Activated T-helper 1 cell treated with anti-CD3 and anti-CD28 coated beads, Interleukin-2, amount 50 U/mL, for 16 hours (primary cell): ENCODE results near the gene ARHGAP1.
"Not testable (repeated sequence)": the region's sequence is repeated elsewhere in the genome, so short reads cannot be mapped to it uniquely, and the experiment has no call there.

Source experiments
- DNase-seq, 2 donors: peaks; one replicate each; pipeline ENCODE4 v3.0.0-alpha.2; 2020; ENCODE audit warnings: low read depth in 1 of 2, low spot score in 1 of 2

ARHGAP1 gene

GRCh38 chr11:46724088-46724487, 23.7 kb upstream of the ARHGAP1 start:
- DNase-seq = no peak

DNA sequence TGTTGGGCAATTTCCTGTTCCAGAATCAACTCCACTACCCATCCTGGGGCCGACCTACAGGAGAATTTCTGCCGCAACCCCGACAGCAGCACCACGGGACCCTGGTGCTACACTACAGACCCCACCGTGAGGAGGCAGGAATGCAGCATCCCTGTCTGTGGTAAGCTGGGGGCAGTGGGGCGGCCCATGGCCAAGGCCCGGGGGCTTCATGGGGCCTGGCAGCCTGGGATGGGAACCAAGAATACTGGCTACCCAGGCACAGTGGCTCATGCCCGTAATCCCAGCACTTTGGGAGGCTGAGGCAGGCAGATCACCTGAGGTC, 22.9 kb upstream of the ARHGAP1 start:
- DNase-seq = no peak

DNA sequence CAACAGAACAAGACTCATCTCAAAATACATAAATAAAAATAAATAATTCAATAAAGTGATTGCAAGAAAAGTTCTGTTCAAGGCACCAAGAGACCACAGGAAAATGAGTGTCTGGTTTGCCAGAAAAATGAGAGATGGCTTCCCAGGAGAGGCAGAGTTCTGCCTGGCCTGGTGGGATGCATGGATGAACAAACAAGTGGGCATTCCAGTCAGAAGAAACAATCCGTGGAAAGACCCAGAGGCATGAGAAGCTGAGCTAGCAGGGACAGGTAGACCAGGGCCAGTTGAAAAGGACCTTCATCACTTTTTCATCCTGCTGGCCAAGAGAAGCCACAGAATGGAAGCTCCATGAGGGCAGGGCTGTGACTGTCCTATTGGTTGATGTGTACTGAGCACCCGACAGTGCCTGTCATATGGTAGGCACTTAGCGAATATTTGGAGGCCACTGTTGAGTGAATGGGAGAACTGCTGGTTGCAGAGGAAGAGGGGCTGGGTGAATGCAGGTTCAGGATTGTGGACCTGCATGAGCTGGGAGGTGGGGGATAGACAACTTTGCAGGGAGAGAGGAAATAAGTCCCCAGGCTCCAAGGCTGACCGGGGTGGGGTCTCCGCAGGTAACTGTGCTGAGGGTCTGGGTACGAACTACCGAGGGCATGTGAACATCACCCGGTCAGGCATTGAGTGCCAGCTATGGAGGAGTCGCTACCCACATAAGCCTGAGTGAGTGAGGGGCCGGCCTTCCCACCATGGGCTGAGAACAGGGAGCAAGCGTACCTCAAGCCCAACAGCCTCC, 22.3 kb upstream of the ARHGAP1 start:
- DNase-seq = no peak

DNA sequence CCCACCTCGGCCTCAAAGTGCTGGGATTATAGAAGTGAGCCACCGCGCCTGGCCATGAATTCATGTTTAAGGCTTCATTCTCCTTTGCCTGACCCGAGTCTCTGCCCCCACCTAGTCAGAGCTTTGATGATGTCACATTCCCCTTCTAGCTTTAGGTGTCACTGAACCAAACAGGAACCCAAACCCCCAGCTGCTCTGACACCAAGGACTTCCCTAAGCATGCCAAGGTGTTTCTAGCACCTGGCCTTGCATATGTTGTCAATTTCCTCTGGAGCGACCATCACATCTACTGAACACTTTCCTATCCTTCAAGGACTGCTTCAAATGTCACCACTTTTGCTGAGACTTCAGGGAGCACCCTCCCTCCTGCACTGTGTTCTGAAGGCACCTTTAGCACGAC, 20.9 kb upstream of the ARHGAP1 start:
- no peak for DNase-seq

- DNase-seq = no peak
Measured at GRCh38 chr11:46719543-46720218, 19.3 kb upstream of the ARHGAP1 start.

GRCh38 chr11:46719048-46719542, 18.7 kb upstream of the ARHGAP1 start, which contains the start of gene F2:
Gene F2 (plus strand): TSS chr11:46719213. CDS start chr11:46719236, 23 bp downstream.
- no peak for DNase-seq

DNA sequence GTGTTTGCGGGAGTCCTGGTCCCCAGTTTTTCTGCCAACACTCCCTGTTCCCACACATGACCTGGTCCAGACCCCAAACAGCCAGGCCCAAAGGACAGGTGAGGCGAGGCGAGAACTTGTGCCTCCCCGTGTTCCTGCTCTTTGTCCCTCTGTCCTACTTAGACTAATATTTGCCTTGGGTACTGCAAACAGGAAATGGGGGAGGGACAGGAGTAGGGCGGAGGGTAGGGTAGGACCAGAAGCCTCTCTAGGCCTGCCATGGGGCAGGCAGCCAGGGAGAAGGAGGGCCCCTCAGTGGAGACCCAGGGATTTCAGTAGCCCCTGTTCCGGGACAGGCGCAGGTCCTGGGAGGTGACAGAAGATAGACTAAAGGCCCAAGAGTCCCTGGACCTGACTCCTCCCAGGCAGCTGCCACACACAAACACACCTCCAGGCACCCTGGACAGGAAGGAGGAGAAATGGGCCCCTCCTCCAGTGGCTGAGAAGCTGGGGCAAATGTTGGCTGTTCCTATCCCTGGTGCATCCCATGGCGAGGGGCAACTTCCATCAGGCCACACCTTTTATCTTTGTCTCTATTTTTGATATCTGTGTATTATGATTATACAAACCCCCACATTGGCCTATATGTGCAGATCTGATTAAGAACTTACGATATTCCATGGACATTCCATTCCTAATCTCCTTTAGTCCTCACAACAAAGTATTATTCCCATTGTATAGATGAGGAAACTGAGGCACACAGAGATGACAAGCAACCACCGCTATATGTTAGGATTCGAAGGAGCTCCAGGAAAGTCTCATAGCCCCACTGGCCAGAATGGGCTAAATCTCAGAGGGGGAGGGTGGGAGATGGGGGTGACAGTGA, 18.0 kb upstream of the ARHGAP1 start:
- DNase-seq = no peak

DNA sequence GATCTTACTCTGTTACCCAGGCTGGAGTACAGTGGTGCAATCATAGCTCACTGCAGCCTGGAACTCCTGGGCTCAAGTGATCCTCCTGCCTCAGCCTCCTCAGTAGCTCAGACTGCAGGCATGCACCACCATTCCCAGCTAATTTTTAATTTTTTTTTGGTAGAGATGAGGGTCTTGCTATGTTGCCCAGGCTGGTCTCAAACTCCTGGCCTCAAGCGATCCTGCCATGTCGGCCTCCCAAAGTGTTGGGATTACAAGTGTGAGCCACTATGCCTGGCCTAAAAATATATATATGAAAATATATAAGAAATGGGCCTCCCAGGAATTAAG, 17.4 kb upstream of the ARHGAP1 start:
- not testable (repeated sequence) for DNase-seq

DNA sequence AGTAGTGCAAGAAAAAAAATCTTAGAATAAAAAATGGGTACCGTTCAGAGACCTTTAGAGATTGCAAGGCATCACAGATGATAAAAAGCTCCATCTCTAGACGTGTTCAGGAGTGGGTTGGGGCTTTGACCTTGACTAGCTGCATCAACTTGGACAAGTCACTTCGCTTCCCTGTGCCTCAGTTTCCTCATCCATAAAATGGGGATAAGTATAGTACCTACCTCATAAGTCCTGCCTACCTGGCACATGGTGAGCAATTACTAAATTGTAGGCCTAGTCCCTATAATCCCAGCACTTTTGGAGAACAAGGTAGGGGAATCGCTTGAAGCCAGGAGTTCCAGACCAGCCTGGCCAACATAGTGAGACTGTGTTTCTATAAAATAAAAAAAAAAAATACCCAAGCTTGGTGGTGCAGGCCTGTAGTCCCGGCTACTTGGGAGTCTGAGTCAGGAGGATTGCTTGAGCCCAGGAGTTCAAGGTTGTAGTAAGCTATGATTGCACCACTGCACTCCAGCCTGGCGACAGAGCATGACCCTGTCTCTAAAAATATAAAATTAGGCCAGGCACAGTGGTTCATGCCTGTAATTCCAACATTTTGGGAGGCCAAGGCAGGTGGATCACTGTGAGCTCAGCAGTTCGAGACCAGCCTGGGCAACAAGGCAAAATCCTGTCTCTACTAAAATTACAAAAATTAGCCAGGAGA, 12.6 kb upstream of the ARHGAP1 start:
- DNase-seq = no peak

- DNase-seq = no peak
Measured at GRCh38 chr11:46711303-46711702, 10.9 kb upstream of the ARHGAP1 start.

- no peak for DNase-seq
Measured at GRCh38 chr11:46710821-46711269, 10.4 kb upstream of the ARHGAP1 start.

GRCh38 chr11:46709351-46709750, 8.9 kb upstream of the ARHGAP1 start:
- not testable (repeated sequence) for DNase-seq

- no peak for DNase-seq
Measured at GRCh38 chr11:46706886-46707285, 6.5 kb upstream of the ARHGAP1 start.

GRCh38 chr11:46705070-46705688, 4.8 kb upstream of the ARHGAP1 start:
- DNase-seq = no peak

DNA sequence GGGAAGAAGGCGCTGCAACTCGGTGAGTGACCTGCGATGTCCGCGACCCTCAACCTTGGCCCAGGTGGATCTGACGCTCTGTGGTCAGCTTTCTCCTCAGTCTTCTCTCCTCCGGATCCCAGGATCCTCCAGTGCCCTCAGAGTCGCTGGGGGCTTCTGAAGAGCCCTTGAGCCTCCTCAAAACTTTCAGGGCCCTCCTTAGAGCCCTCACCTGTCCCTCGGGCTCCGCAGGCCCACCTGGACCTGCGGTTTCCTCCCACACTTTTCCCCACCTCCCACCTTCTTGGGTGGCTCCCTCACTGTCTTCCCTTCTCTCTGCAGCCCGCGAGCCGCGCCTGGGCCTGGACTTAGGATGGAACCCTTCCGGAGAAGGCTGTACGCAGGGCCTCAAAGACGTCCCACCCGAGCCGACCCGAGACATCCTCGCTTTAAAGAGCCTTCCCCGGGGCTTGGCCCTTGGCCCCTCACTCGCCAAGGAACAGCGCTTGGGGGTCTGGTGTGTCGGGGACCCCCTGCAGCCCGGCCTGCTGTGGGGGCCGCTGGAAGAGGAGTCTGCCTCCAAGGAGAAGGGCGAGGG, 747 bp upstream of the ARHGAP1 start:
- no peak for DNase-seq

GRCh38 chr11:46698597-46698996, 1.8 kb downstream of the ARHGAP1 start:
- DNase-seq = no peak

- DNase-seq = no peak
Measured at GRCh38 chr11:46697723-46698122, 2.7 kb downstream of the ARHGAP1 start.

DNA sequence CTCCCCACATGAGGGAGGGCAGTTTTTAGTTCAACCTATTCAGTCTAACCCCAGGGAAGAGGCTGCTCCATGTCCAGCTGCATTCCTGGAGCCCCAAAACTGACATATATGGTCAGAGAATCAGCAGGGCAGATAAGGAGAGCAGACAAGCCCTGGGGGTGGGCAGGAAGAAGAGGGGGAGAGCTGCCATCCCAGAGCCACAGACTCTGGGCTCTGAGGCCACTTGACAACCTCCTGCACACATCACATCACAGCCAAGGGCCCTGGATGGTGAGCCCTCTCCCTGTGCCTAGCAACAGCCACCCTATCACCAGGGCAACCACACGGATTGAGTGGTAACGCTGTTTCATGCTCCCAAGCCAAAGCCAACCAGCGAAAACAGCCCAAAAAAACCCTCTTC, 3.1 kb downstream of the ARHGAP1 start:
- DNase-seq = no peak

DNA sequence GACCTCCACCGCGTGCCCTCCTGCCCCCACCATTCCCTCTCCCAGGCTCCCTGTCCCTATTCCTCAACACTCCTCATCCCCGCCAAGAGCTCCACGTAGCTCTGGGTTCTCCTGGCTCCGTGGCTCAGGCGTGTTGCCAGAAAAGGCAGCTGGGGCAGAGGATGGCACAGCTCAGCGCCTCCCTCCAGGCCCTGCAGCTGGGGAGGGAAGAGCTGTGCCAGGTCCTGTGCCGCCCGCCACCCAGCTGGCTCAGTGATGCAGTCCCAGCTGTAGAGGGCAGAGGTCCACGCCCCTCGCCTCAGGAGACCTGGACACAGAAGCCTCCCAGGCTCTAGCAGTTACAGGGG, 4.2 kb downstream of the ARHGAP1 start:
- no peak for DNase-seq
